ENCODE results near the gene COA1.

COA1 gene

GRCh38 chr7:43771128-43771527 is 41.8 kb upstream of the COA1 start:
- no peak overlapping the region for H3K4me3 ChIP-seq (replicated peaks; ENCODE audit: insufficient read depth, low read length)
- H3K27ac ChIP-seq (replicated peaks): no peak overlapping the region
- H3K27me3 ChIP-seq (ENCODE audit: insufficient read depth, poor library complexity, severe bottlenecking): no peaks in the 10 kb centered on the region
- DNase-seq (ENCODE audit: low read depth in 1 of 2, low spot score in 1 of 2): no peak
- TF ChIP-seq GABPA (IDR thresholded peaks at IDR 0.05; ENCODE audit: low read depth) (no peak), POLR2AphosphoS5 (IDR thresholded peaks at IDR 0.05; ENCODE audit: low read depth) (no peak), CTCF (IDR thresholded peaks at IDR 0.05; ENCODE audit: insufficient read depth, low read length) (no peak), SPI1 (IDR thresholded peaks at IDR 0.05; ENCODE audit: borderline replicate concordance, low read depth) (no peak), REST (IDR thresholded peaks at IDR 0.05; ENCODE audit: insufficient replicate concordance, low read depth) (no peak)

- H3K27ac ChIP-seq (replicated peaks): no peak overlapping the region
- no peak for DNase-seq (ENCODE audit: low read depth in 1 of 2, low spot score in 1 of 2)
- no peak overlapping the region for H3K4me3 ChIP-seq (replicated peaks; ENCODE audit: insufficient read depth, low read length)
- no peaks in the 10 kb centered on the region for H3K27me3 ChIP-seq (ENCODE audit: insufficient read depth, poor library complexity, severe bottlenecking)
- no peak for TF ChIP-seq SPI1 (IDR thresholded peaks at IDR 0.05; ENCODE audit: borderline replicate concordance, low read depth)
- no peak for TF ChIP-seq CTCF (IDR thresholded peaks at IDR 0.05; ENCODE audit: insufficient read depth, low read length)
- no peak for TF ChIP-seq POLR2AphosphoS5 (IDR thresholded peaks at IDR 0.05; ENCODE audit: low read depth)
- TF ChIP-seq GABPA (IDR thresholded peaks at IDR 0.05; ENCODE audit: low read depth): no peak
- TF ChIP-seq REST (IDR thresholded peaks at IDR 0.05; ENCODE audit: insufficient replicate concordance, low read depth): no peak
These were observed 40.6 kb upstream of the COA1 start for GRCh38 chr7:43769791-43770465.

- no peak for TF ChIP-seq REST (IDR thresholded peaks at IDR 0.05; ENCODE audit: insufficient replicate concordance, low read depth)
- Histone ChIP-seq H3K27me3 (ENCODE audit: insufficient read depth, poor library complexity, severe bottlenecking) (no peaks in the 10 kb centered on the region), H3K27ac (replicated peaks) (no peak overlapping the region), H3K4me3 (replicated peaks; ENCODE audit: insufficient read depth, low read length) (no peak overlapping the region)
- no peak for DNase-seq (ENCODE audit: low read depth in 1 of 2, low spot score in 1 of 2)
These were observed 40.0 kb upstream of the COA1 start for GRCh38 chr7:43769281-43769680.
